Smooth muscle cell (in vitro differentiated cells): ENCODE measurements around the gene LARGE1. TPM values are rescaled to one million over a fixed set of nuclear protein-coding genes. Genes with fewer than 3 reads are reported as not detected.

ENCODE experiments used
- DNase-seq: peaks from one replicate; lab custom pipeline; 2025; ENCODE audit not compliant: unreplicated experiment; lab: John Stamatoyannopoulos, UW
- H2AFZ ChIP-seq: fragments of 200-600 bp; sonication (generic); 2 replicates; pipeline ENCODE4 v1.6.0; 2016; ENCODE audit warnings: antibody characterized with exemption, low read depth, mild to moderate bottlenecking
- H3F3A ChIP-seq: fragments of 200-600 bp; sonication (generic); 2 replicates; pipeline ENCODE4 v1.6.0; 2017; ENCODE audit warnings: antibody characterized with exemption, low read depth
- H3K27ac ChIP-seq: fragments of 200-600 bp; sonication (generic); 2 replicates; pipeline ENCODE4 v1.5.1; 2016; ENCODE audit warnings: low read depth, mild to moderate bottlenecking
- H3K27me3 ChIP-seq: fragments of 200-600 bp; sonication (generic); 2 replicates; pipeline ENCODE4 v1.6.1; 2016; ENCODE audit warnings: low read depth, mild to moderate bottlenecking
- H3K36me3 ChIP-seq: fragments of 200-600 bp; sonication (generic); 2 replicates; pipeline ENCODE4 v1.5.1; 2016; ENCODE audit warnings: low read depth
- H3K4me1 ChIP-seq: fragments of 200-600 bp; sonication (generic); 2 replicates; pipeline ENCODE4 v1.5.1; 2016; ENCODE audit warnings: low read depth
- H3K4me2 ChIP-seq: fragments of 200-600 bp; sonication (generic); 2 replicates; pipeline ENCODE4 v1.6.0; 2016; ENCODE audit warnings: mild to moderate bottlenecking
- H3K4me3 ChIP-seq: fragments of 200-600 bp; sonication (generic); 2 replicates; pipeline ENCODE4 v1.5.1; 2016; ENCODE audit warnings: mild to moderate bottlenecking
- H3K79me2 ChIP-seq: fragments of 200-600 bp; sonication (generic); 2 replicates; pipeline ENCODE4 v1.6.0; 2016; ENCODE audit warnings: low read depth, mild to moderate bottlenecking
- H3K9ac ChIP-seq: fragments of 200-600 bp; sonication (generic); 2 replicates; pipeline ENCODE4 v1.6.0; 2016; ENCODE audit warnings: low read depth
- H3K9me3 ChIP-seq: fragments of 200-600 bp; sonication (generic); replicated peaks from 2 replicates; pipeline ENCODE4 v1.5.1; 2016; ENCODE audit warnings: low read depth
- H4K20me1 ChIP-seq: fragments of 200-600 bp; sonication (generic); 2 replicates; pipeline ENCODE4 v1.6.0; 2016; ENCODE audit warnings: low read depth
- WGBS: methylation state at CpG from one replicate; pipeline ENCODE4 v1.1.7; 2016; ENCODE audit warnings: low lambda C conversion rate; 5-methylcytosine and 5-hydroxymethylcytosine counted together
- polyA plus RNA-seq: library from polyadenylated mRNA; unstranded; fragments of >200 nt; fragmentation: Nextera tagmentation; extraction: Ambion mirVana; gene quantifications from 2 replicates; pipeline ENCODE4 v1.2.1, GENCODE V29; 2016
- total RNA-seq: library from RNA; depleted of rRNA; stranded (reverse); fragments of >200 nt; gene quantifications from 2 replicates; pipeline ENCODE4 v1.2.3, GENCODE V29; 2014
- TF ChIP-seq, protein P1 (sequence below): fragments of 200-600 bp; sonication (generic); IDR thresholded peaks from 2 replicates; pipeline ENCODE4 v1.5.1; 2017; ENCODE audit warnings: borderline replicate concordance, mild to moderate bottlenecking, antibody characterized with exemption; ENCODE audit not compliant: insufficient read depth, poor library complexity, severe bottlenecking

Gene LARGE1
- total and polyA plus RNA-seq, 2 experiments from 2014 or later: 11.9 to 18.0 TPM

DNA sequence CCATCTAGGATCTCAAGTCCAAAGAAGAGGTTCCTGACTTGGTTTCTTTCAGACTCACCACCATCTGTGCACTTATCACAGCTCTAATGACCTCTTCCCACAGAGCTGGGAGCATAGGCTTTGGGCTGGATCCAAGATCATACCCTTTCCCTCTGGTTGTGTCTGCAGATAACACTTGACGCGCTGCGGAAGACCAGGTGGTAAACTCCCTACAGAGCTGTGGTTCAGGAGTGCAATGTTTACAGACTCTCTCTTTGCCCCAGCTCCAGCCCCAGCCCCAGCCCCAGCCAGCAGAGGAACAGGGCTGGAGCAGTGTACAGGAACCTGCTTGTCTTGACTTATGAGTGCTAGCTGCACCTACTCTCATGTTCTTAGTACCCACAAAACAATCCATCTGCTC, 587.7 kb downstream of the LARGE1 start:
- H3K9me3 ChIP-seq: no peaks in the 10 kb centered on the region
- no peaks in the 10 kb centered on the region for H3K79me2 ChIP-seq
- H4K20me1 ChIP-seq: no peaks in the 10 kb centered on the region
- H3K4me3 ChIP-seq: no peak overlapping the region
- H3K4me1 ChIP-seq: no peaks in the 10 kb centered on the region
- H3F3A ChIP-seq: no peaks in the 10 kb centered on the region
- no peak overlapping the region for H3K27ac ChIP-seq
- H2AFZ ChIP-seq: no peak overlapping the region
- TF ChIP-seq, protein P1, sequence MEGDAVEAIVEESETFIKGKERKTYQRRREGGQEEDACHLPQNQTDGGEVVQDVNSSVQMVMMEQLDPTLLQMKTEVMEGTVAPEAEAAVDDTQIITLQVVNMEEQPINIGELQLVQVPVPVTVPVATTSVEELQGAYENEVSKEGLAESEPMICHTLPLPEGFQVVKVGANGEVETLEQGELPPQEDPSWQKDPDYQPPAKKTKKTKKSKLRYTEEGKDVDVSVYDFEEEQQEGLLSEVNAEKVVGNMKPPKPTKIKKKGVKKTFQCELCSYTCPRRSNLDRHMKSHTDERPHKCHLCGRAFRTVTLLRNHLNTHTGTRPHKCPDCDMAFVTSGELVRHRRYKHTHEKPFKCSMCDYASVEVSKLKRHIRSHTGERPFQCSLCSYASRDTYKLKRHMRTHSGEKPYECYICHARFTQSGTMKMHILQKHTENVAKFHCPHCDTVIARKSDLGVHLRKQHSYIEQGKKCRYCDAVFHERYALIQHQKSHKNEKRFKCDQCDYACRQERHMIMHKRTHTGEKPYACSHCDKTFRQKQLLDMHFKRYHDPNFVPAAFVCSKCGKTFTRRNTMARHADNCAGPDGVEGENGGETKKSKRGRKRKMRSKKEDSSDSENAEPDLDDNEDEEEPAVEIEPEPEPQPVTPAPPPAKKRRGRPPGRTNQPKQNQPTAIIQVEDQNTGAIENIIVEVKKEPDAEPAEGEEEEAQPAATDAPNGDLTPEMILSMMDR: no peak
- DNase-seq: no peak
- no peak overlapping the region for H3K9ac ChIP-seq
- WGBS: 98% methylated on average over 3 of the region's 3 CpGs
- H3K36me3 ChIP-seq: no peaks in the 10 kb centered on the region
- H3K27me3 ChIP-seq: no peaks in the 10 kb centered on the region
- no peak overlapping the region for H3K4me2 ChIP-seq

DNA sequence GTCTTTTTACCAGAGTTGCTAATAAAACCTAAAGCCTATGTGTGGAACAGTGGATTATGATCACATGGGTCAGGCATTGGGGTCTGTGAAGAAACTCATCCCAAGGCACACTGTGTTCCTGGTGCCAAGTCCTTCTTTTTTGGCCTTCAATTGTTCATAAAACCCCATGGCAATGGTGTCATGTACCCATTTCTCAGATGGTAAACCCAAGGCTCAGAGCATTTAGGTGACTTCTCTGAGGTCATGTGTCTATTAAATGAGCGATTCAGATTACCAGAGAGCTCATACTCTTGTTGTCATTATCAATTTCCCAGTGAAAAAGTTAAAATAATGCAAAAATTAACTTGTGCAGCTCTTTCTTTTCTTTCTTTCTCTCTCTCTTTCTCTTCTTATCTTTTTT, 589.3 kb downstream of the LARGE1 start:
- Histone ChIP-seq H3F3A (no peaks in the 10 kb centered on the region), H3K4me3 (no peak overlapping the region)
- 96% methylated on average over 1 of the region's 1 CpG for WGBS

DNA sequence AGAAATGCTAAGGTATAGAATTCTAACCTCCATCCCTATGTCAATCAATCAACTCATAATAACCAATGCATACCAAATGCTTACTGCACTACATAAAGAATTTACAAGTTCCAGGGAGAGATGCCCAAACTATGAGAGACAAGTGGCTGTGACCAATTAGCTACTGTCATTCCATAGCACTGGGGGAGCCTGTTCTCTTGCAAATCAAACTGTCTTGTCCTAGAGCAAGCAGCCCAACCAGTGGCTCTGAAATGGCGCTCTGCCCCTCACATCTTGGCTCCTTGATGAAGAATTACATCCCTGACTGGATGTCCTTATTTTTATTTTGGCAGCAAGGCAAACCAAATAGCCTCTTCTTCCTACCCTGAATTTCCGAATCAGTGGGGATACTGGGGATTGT, 589.7 kb downstream of the LARGE1 start:
- Histone ChIP-seq H3K4me1 (no peaks in the 10 kb centered on the region), H3K4me2 (no peak overlapping the region), H3K4me3 (no peak overlapping the region), H3K27ac (no peak overlapping the region), H3K9ac (no peak overlapping the region), H3K9me3 (no peaks in the 10 kb centered on the region), H3K36me3 (no peaks in the 10 kb centered on the region), H2AFZ (no peak overlapping the region), H4K20me1 (no peaks in the 10 kb centered on the region), H3K27me3 (no peaks in the 10 kb centered on the region), H3K79me2 (no peaks in the 10 kb centered on the region), H3F3A (no peaks in the 10 kb centered on the region)
- TF ChIP-seq, protein P1: no peak
- WGBS: 89% methylated on average over 2 of the region's 2 CpGs
- no peak for DNase-seq

More for the DNA sequence above, 589.3 kb downstream of the LARGE1 start:
- no peak overlapping the region for H2AFZ ChIP-seq
- no peaks in the 10 kb centered on the region for H3K79me2 ChIP-seq
- no peaks in the 10 kb centered on the region for H3K4me1 ChIP-seq
- H3K4me2 ChIP-seq: no peak overlapping the region
- no peak overlapping the region for H3K9ac ChIP-seq
- no peak overlapping the region for H3K27ac ChIP-seq
- H3K9me3 ChIP-seq: no peaks in the 10 kb centered on the region
- H4K20me1 ChIP-seq: no peaks in the 10 kb centered on the region
- H3K27me3 ChIP-seq: no peaks in the 10 kb centered on the region
- H3K36me3 ChIP-seq: no peaks in the 10 kb centered on the region
- TF ChIP-seq, protein P1: no peak
- no peak for DNase-seq

DNA sequence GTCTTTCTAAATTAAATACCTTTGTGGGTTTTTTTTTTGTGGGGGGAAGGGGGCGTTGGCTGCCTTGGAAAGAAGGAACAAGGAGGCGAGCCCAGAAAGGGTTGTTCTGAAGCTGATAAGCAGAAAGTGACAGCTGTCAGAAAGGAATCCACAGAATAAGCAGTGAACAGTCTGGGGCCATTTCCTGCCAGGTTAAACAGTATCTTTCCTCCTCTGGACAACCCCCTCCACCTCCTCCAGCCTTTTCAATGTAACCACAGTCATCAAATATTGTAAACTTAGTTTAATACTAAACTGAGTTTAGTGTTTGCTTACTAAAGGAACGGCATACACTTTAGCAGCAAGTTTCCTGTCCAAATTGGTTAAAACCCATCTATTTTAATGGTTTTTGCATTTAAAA, 590.9 kb downstream of the LARGE1 start:
- H3K79me2 ChIP-seq: no peaks in the 10 kb centered on the region
- no peaks in the 10 kb centered on the region for H4K20me1 ChIP-seq
- TF ChIP-seq, protein P1: no peak
- H3K4me2 ChIP-seq: no peak overlapping the region
- H3K27ac ChIP-seq: no peak overlapping the region
- H3K27me3 ChIP-seq: no peaks in the 10 kb centered on the region
- H3K9me3 ChIP-seq: no peaks in the 10 kb centered on the region
- H2AFZ ChIP-seq: no peak overlapping the region
- DNase-seq: no peak
- H3K36me3 ChIP-seq: no peaks in the 10 kb centered on the region
- H3K9ac ChIP-seq: no peak overlapping the region
- H3F3A ChIP-seq: no peaks in the 10 kb centered on the region
- 96% methylated on average over 3 of the region's 3 CpGs for WGBS
- no peaks in the 10 kb centered on the region for H3K4me1 ChIP-seq
- no peak overlapping the region for H3K4me3 ChIP-seq
